ENCODE results near the gene CAPN8.
"Not testable (repeated sequence)": the region's sequence is repeated elsewhere in the genome, so short reads cannot be mapped to it uniquely, and the experiment has no call there.

The CAPN8 gene

GRCh38 chr1:223519116-223519515 lies 146.4 kb downstream of the CAPN8 start:
- DNase-seq: no peak

- DNase-seq: not testable (repeated sequence)
Observed at GRCh38 chr1:223518553-223518952, 146.9 kb downstream of the CAPN8 start.

- peak; percentile 38 for DNase-seq
Observed at GRCh38 chr1:223515926-223516325, 149.6 kb downstream of the CAPN8 start.

- no peak for DNase-seq
Observed at GRCh38 chr1:223515421-223515820, 150.1 kb downstream of the CAPN8 start.

- no peak for DNase-seq
Observed at GRCh38 chr1:223514644-223515043, 150.9 kb downstream of the CAPN8 start.

- DNase-seq: no peak
Observed at GRCh38 chr1:223513309-223513708, 152.2 kb downstream of the CAPN8 start.

- DNase-seq: no peak
Observed at GRCh38 chr1:223512057-223512456, 153.4 kb downstream of the CAPN8 start.

- DNase-seq: peak; percentile 44
Observed at GRCh38 chr1:223508796-223509195, 156.7 kb downstream of the CAPN8 start.

GRCh38 chr1:223504741-223505140 lies 160.8 kb downstream of the CAPN8 start:
- DNase-seq: no peak

- no peak for DNase-seq
Observed at GRCh38 chr1:223503348-223503747, 162.2 kb downstream of the CAPN8 start.

GRCh38 chr1:223500560-223501425 lies 164.7 kb downstream of the CAPN8 start:
- no peak for DNase-seq

GRCh38 chr1:223496883-223497282 lies 168.6 kb downstream of the CAPN8 start:
- peak; percentile 97 for DNase-seq

- DNase-seq: no peak
Observed at GRCh38 chr1:223494926-223495645, 170.4 kb downstream of the CAPN8 start.

- no peak for DNase-seq
Observed at GRCh38 chr1:223492044-223492443, 173.5 kb downstream of the CAPN8 start.
